CD4-positive, alpha-beta memory T cell (primary cell): Measurements from ENCODE around the gene SULT4A1. TPM values are rescaled to one million over a fixed set of nuclear protein-coding genes. Genes with fewer than 3 reads are reported as not detected.

Experiments used
- CTCF ChIA-PET: fragments of 350-600 bp; sonication (Branson Sonifier 250); formaldehyde crosslinking; loops from one replicate; lab custom pipeline; 2021; ENCODE audit warnings: inconsistent platforms; ENCODE audit not compliant: partially characterized antibody; lab: Charles Lee
- POLR2A ChIA-PET: fragments of 350-600 bp; sonication (Branson Sonifier 250); formaldehyde crosslinking; loops from one replicate; lab custom pipeline; 2021; ENCODE audit not compliant: partially characterized antibody; lab: Charles Lee
- DNase-seq, 5 donors: peaks; one replicate each; pipeline versions ENCODE4 v3.0.0 to v3.0.0-alpha.2; 2020 to 2022; ENCODE audit warnings: mixed read lengths in 1 of 5
- H3K27ac ChIP-seq: one replicate; pipeline ENCODE4 v1.7.0; 2013; ENCODE audit warnings: low read depth, low read length
- H3K27me3 ChIP-seq: 2 replicates; pipeline ENCODE4 v1.7.0; 2013; ENCODE audit warnings: mild to moderate bottlenecking, low read length, moderate library complexity; ENCODE audit not compliant: insufficient read depth
- H3K36me3 ChIP-seq: 2 replicates; pipeline ENCODE4 v1.7.0; 2013; ENCODE audit warnings: mild to moderate bottlenecking, low read length, moderate library complexity; ENCODE audit not compliant: insufficient read depth
- H3K4me1 ChIP-seq: 2 replicates; pipeline ENCODE4 v1.7.0; 2013; ENCODE audit warnings: mild to moderate bottlenecking, low read length, moderate library complexity; ENCODE audit not compliant: insufficient read depth
- H3K4me3 ChIP-seq, 2 donors: one replicate each; pipeline ENCODE4 v1.7.0; 2013; ENCODE audit warnings: low read length in 2 of 2, mild to moderate bottlenecking in 1 of 2
- H3K9me3 ChIP-seq, 2 donors: one replicate each; pipeline ENCODE4 v1.7.0; 2013; ENCODE audit warnings: low read length in 2 of 2, control low read depth in 1 of 2; ENCODE audit not compliant: control insufficient read depth in 1 of 2
- H3K27ac Mint-ChIP-seq, 7 donors: one replicate each; pipeline ENCODE4 v1.8.0; 2020 to 2021; ENCODE audit warnings: mixed read lengths in 7 of 7, mild to moderate bottlenecking in 6 of 7, inconsistent platforms in 3 of 7, moderate library complexity in 3 of 7
- H3K27me3 Mint-ChIP-seq, 2 donors: one replicate each; pipeline ENCODE4 v1.8.0; 2020 to 2021; ENCODE audit warnings: mixed read lengths in 2 of 2
- H3K36me3 Mint-ChIP-seq, 2 donors: one replicate each; pipeline ENCODE4 v1.8.0; 2020 to 2021; ENCODE audit warnings: mixed read lengths in 2 of 2, inconsistent platforms in 1 of 2, mild to moderate bottlenecking in 1 of 2
- H3K4me1 Mint-ChIP-seq, 4 donors: one replicate each; pipeline ENCODE4 v1.8.0; 2020 to 2021; ENCODE audit warnings: mixed read lengths in 4 of 4, mild to moderate bottlenecking in 1 of 4
- H3K4me3 Mint-ChIP-seq, 8 donors: one replicate each; pipeline ENCODE4 v1.8.0; 2020 to 2021; ENCODE audit warnings: mixed read lengths in 8 of 8, mild to moderate bottlenecking in 7 of 8, moderate library complexity in 6 of 8, inconsistent platforms in 3 of 8
- H3K9me3 Mint-ChIP-seq, 8 donors: one replicate each; pipeline ENCODE4 v1.8.0; 2020 to 2021; ENCODE audit warnings: mixed read lengths in 8 of 8, mild to moderate bottlenecking in 5 of 8, inconsistent platforms in 3 of 8, moderate library complexity in 1 of 8
- intact Hi-C: fragments of 100-400 bp; cut with micrococcal nuclease; formaldehyde crosslinking; loops from one replicate; pipeline ENCODE4 v1.15.1; 2023
- polyA plus RNA-seq, 2 donors: library from polyadenylated mRNA; unstranded; fragments of 300-500 nt; fragmentation: Illumina TruSeq; gene quantifications; one replicate each; pipeline ENCODE4 v1.2.3, GENCODE V29; 2021
- total RNA-seq, 2 experiments: library from RNA; stranded (reverse); gene quantifications; one replicate each; pipeline ENCODE4 v1.2.3, GENCODE V29; 2021

Gene SULT4A1
- total and polyA plus RNA-seq, 4 experiments from 2014 or later, result not detected

DNA sequence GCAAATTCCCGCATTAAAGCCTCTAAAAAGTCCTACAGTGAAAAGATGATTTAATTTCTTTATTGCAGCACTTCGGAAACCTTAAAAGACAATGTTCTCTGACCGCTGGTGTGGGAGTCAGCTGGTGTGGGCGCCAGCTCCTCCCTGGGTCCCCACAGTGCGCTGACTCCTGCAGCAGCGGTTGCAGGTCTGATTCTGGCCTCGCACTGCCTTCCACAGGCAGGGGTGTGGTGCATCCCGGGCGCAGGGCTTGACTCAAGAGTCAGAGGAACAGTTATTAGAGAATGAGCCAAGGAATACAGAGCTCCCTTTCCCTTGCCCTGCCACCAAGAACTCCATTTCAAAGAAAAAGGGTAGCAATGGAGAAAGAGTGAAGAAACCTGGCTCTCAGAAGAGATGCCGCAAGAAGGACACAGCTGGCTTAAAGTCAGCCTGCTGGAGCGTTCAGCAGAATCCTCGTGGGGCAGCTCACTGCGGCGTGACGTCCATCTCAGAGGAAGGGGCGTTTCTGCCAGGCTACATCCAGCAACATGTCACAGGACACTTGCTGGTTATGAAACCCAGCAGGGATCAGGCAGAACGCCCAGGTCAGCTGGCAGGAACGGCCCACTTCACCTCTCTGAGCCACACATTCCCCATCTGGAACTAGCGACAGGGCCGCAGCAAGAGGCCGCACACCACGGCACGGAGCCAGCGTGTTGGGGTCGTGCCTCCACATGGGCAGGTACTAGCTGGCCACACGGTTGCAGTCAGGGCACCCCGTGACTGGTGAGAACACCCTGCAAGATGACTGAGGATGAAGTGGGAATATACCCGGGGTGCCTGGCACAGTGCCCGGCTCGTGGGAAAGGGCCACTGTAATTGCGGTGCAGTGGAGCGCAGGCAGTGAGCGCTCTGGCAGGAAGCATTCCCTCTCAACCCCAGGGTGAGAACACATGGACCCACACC lies 32.1 kb downstream of the SULT4A1 start:
- ChIA-PET CTCF (interaction anchor here (0.5 kb wide), 1 partner anchor 986 kb away, joined by 4 read pairs; no protein-coding TSS in a partner anchor), POLR2A (no interaction called here)
- H3K36me3 ChIP-seq, result no peaks in the 10 kb centered on the region
- intact Hi-C loops, result no loop called here
- no peaks in the 10 kb centered on the region for H3K4me1 ChIP-seq
- no peaks in the 10 kb centered on the region for H3K27me3 ChIP-seq
- no peaks in the 10 kb centered on the region for H3K9me3 ChIP-seq
- Mint-ChIP-seq H3K36me3 (no peaks in the 10 kb centered on the region), H3K9me3 (no peaks in the 10 kb centered on the region), H3K27me3 (peaks cover 8 to 9% of the 10 kb centered on the region in 2 donors), H3K27ac (no peak overlapping the region), H3K4me3 (no peak overlapping the region), H3K4me1 (no peaks in the 10 kb centered on the region)
- no peak overlapping the region for H3K27ac ChIP-seq
- no peak overlapping the region for H3K4me3 ChIP-seq
- DNase-seq, result no peak

DNA sequence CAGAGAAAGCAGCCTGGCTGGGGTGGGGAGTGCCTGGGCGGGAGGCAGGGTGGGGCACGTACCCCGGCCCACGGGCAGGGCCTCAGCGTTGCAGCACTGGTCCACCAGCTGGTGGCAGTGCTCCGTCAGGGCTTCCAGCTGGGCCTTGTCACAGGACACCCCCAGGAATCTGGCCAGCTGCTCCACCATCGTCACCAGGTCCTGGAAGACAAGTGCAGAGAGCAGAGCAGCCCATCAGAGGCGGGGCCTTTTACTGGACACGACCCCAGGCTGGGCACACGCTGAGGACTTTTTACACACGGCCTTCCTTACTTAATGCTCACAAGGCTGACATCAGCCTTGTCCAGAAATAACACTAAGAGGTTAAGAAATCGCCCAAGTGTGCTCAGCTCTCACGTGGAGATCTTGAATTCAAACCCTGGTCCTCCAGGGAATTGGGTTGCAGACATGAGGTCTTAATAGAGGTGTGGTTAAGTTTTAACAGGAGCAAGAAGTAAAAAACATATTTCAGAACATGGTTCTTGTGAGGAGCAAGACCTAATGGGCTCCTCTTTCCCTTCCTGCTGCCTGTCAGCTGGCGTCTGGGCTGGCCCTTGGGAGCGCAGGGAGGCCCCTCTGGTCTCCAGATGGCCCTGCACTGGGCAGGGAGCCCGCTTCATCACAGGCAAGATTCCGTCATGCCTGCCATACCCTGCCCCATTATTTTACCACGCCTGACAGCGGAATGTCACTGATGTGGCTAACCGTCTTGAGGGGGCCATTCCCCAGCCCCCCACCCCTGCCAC lies 33.1 kb downstream of the SULT4A1 start:
- no peak overlapping the region for H3K4me3 Mint-ChIP-seq
- H3K27me3 Mint-ChIP-seq, result peaks cover 6 to 9% of the 10 kb centered on the region in 2 donors
- Histone ChIP-seq H3K4me3 (no peak overlapping the region), H3K4me1 (no peaks in the 10 kb centered on the region), H3K36me3 (no peaks in the 10 kb centered on the region), H3K9me3 (no peaks in the 10 kb centered on the region), H3K27ac (no peak overlapping the region), H3K27me3 (no peaks in the 10 kb centered on the region)
- H3K4me1 Mint-ChIP-seq, result no peaks in the 10 kb centered on the region
- no peaks in the 10 kb centered on the region for H3K9me3 Mint-ChIP-seq
- H3K36me3 Mint-ChIP-seq, result no peaks in the 10 kb centered on the region
- DNase-seq, result no peak
- POLR2A ChIA-PET, result no interaction called here
- intact Hi-C loops, result no loop called here
- no peak overlapping the region for H3K27ac Mint-ChIP-seq
- CTCF ChIA-PET, result interaction anchor here (0.5 kb wide), 1 partner anchor 987 kb away, joined by 4 read pairs; no protein-coding TSS in a partner anchor

DNA sequence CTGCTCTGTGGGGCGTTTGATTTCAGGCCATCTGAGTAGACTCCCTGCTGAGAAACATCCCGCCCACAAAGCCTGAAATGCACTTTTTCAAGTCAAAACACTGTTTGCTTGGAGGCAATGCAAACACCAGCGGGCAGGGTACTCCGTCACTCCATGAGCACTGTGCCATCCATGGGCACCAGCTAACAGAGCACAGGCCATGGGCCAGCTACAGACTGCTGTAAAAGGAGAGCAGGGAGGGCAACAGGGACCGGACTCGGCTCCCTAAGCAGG lies 33.7 kb downstream of the SULT4A1 start:
- H3K4me3 Mint-ChIP-seq, result no peak overlapping the region
- no peak for DNase-seq
- H3K36me3 Mint-ChIP-seq, result no peaks in the 10 kb centered on the region
- ChIA-PET CTCF (no interaction called here), POLR2A (no interaction called here)
- H3K27me3 Mint-ChIP-seq, result peaks cover 6 to 9% of the 10 kb centered on the region in 2 donors
- no peaks in the 10 kb centered on the region for H3K9me3 Mint-ChIP-seq
- no peak overlapping the region for H3K27ac ChIP-seq
- no peak overlapping the region for H3K27ac Mint-ChIP-seq
- no peaks in the 10 kb centered on the region for H3K36me3 ChIP-seq
- no peaks in the 10 kb centered on the region for H3K4me1 Mint-ChIP-seq
- no peaks in the 10 kb centered on the region for H3K4me1 ChIP-seq
- H3K27me3 ChIP-seq, result no peaks in the 10 kb centered on the region
- H3K9me3 ChIP-seq, result no peaks in the 10 kb centered on the region
- intact Hi-C loops, result no loop called here
- no peak overlapping the region for H3K4me3 ChIP-seq

DNA sequence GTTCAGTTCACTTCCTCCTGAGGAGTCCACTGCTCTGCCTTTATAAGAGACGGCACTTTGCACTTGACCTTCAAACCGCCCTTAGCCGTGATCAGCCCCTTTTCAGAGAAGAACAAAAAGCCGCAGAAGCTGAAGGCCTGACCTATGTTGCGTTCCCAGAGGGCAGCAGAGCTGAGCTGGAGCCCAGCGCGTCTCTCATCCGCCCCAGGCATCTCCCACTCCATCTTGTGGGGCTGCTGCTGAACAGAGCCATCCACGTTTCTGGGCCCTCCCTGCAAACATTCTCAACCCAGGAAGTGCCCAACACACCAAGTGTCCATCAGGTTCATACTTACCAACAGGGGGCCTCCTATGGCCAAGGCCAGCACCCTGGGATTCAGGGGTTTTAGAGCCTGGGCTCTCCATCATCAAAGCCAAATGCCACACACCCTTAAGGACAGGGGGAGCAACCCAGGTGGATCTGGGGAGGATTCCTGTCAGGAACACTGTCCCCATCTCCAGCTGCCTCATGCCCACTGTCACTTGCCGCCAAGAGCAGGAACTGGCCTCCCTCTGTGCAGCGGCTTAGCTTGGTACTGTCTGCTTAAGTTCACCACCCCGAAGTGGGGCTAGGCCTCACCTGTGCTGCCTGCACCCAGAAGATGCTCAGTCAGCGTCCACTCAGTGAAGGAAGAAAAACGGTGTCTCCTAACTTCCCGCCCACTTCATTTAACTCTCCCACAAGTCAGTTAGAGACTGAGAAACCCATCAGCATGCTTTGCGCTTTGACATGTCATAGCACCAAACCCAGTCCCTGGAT lies 34.2 kb downstream of the SULT4A1 start:
- H3K36me3 ChIP-seq, result no peaks in the 10 kb centered on the region
- H3K9me3 Mint-ChIP-seq, result no peaks in the 10 kb centered on the region
- no peaks in the 10 kb centered on the region for H3K4me1 ChIP-seq
- peaks cover 5 to 10% of the 10 kb centered on the region in 2 donors for H3K27me3 Mint-ChIP-seq
- H3K36me3 Mint-ChIP-seq, result no peaks in the 10 kb centered on the region
- intact Hi-C loops, result no loop called here
- H3K27ac ChIP-seq, result no peak overlapping the region
- H3K9me3 ChIP-seq, result no peaks in the 10 kb centered on the region
- ChIA-PET POLR2A (no interaction called here), CTCF (no interaction called here)
- no peak overlapping the region for H3K4me3 ChIP-seq
- no peak for DNase-seq
- no peaks in the 10 kb centered on the region for H3K27me3 ChIP-seq
- H3K27ac Mint-ChIP-seq, result no peak overlapping the region
- H3K4me3 Mint-ChIP-seq, result no peak overlapping the region
- no peaks in the 10 kb centered on the region for H3K4me1 Mint-ChIP-seq

DNA sequence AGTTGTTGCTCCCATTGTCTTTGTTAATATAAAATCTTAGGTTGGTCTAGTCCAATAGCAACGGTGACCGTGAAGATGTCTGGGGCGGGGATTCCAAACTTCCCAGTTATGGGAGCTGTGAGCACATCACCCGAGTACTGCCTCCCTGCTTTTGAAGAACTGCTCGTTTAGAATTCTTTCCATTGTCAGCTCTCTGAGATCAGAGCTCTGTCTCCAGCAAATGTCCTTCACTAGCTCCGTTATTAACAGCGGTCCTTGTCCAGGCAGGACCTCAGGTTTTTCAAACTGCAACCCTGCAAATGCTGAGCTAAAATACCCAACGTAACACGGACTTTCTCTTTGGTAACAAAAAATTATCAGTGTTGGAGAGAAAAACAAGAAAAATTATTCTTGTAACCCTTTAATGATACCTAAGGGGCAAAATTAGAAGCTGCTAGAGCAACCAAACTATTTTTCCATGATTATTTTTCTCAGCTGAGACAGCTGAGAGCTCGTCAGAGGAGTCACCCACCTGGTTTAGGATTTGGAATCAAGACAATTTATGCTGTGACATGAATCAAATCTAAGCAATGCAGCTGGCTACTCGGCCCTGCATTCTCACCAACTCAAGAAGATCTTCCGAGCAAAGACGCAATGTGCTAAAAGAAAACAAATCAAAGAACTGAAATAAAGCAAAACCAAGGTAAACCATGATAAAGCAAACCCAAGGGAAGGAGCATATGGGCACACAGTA lies 35.1 kb downstream of the SULT4A1 start:
- Mint-ChIP-seq H3K9me3 (no peaks in the 10 kb centered on the region), H3K36me3 (no peaks in the 10 kb centered on the region), H3K27me3 (peaks cover 2 to 12% of the 10 kb centered on the region in 2 donors), H3K27ac (no peak overlapping the region), H3K4me3 (no peak overlapping the region), H3K4me1 (no peaks in the 10 kb centered on the region)
- Histone ChIP-seq H3K4me3 (no peak overlapping the region), H3K4me1 (no peaks in the 10 kb centered on the region), H3K27ac (no peak overlapping the region), H3K27me3 (no peaks in the 10 kb centered on the region), H3K9me3 (no peaks in the 10 kb centered on the region), H3K36me3 (no peaks in the 10 kb centered on the region)
- ChIA-PET POLR2A (interaction anchor here (1.5 kb wide), 1 partner anchor 15 kb away, joined by 3 read pairs; the partner anchor contains the start of gene EFCAB6), CTCF (no interaction called here)
- DNase-seq, result no peak
- intact Hi-C loops, result no loop called here

DNA sequence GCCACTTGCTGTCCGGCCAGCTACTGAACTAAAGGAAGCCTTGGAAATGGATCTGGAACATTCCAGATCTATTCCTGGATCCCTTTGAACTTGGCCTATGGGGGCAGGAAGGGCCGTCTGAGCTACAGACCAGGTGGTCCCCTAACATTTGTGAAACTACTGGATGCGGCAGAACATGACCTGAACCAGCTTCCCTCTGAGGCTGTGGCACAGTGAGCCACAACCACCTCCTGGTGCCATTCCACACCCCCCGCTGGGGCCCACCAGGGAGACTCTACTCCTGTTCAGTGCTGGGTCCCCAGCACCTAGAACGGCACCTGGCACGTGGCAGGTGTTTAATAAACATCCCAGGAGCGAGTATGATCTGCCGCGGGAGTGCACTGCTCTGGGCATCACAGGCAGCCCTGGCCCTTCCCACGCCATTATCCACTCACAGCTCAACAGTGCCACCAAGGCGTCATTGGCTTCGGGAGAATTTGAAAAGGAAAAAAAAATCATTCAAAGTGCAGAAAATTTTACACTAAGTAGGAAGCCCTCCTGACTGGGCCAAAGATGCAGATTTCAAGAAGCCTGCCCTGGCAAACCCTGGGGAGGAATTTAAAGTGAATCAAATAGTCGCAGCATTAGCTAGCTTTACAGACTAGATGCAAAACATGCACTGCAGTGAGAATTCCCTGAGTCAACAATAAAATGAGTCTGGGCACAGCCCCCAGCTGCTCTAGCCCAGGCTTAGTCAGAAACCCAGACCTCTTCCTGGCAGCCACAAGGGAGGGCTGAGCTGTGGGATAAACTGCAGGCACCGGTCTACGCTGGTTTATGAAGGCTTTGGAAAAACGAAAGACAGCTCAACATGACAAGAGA lies 35.9 kb downstream of the SULT4A1 start:
- Mint-ChIP-seq H3K36me3 (no peaks in the 10 kb centered on the region), H3K4me3 (no peak overlapping the region), H3K27ac (no peak overlapping the region), H3K9me3 (no peaks in the 10 kb centered on the region), H3K27me3 (peaks cover 2 to 12% of the 10 kb centered on the region in 2 donors), H3K4me1 (no peaks in the 10 kb centered on the region)
- Histone ChIP-seq H3K9me3 (no peaks in the 10 kb centered on the region), H3K4me1 (no peaks in the 10 kb centered on the region), H3K27me3 (no peaks in the 10 kb centered on the region), H3K4me3 (no peak overlapping the region), H3K27ac (no peak overlapping the region), H3K36me3 (no peaks in the 10 kb centered on the region)
- CTCF ChIA-PET, result no interaction called here
- intact Hi-C loops, result no loop called here
- DNase-seq, result no peak
- POLR2A ChIA-PET, result interaction anchor here (1.5 kb wide), 1 partner anchor 14 kb away, joined by 3 read pairs; the partner anchor contains the start of gene EFCAB6
